PC-3 (cell line): ENCODE data around the gene PI4K2A. TPM values are rescaled to one million over a fixed set of nuclear protein-coding genes. Genes with fewer than 3 reads are reported as not detected.
A peak's percentile ranks its signal among the peaks of the same experiment; 100 is the strongest.

Experiments
- ATAC-seq: fragments of 200-7000 bp; cut with Tn5 transposase; 2 replicates; pipeline ENCODE4 v1.9.1; 2020; ENCODE audit warnings: mild to moderate bottlenecking, moderate library complexity
- BruUV-seq: library from RNA; stranded (reverse); fragments of 400-500 nt; replicated peaks from 2 replicates; lab custom pipeline; 2021; lab: Mats Ljungman, UMichigan
- CTCF ChIA-PET: fragments of 300-600 bp; sonication (Branson Sonifier 250); formaldehyde crosslinking; loops from one replicate; lab custom pipeline; 2022; ENCODE audit warnings: antibody characterized with exemption; lab: Charles Lee
- POLR2A ChIA-PET: fragments of 300-600 bp; sonication (Branson Sonifier 250); formaldehyde crosslinking; loops from one replicate; lab custom pipeline; 2022; ENCODE audit warnings: antibody characterized with exemption; ENCODE audit not compliant: unreplicated experiment; lab: Charles Lee
- DNase-seq: peaks from one replicate; pipeline ENCODE4 v3.0.0-alpha.2; 2015
- H2AFZ ChIP-seq: fragments of 300-600 bp; sonication (generic); 2 replicates; pipeline ENCODE4 v1.6.0; 2016; ENCODE audit warnings: antibody characterized with exemption, low read length
- H3F3A ChIP-seq: fragments of 300-600 bp; sonication (generic); one replicate; pipeline ENCODE4 v1.6.0; 2017; ENCODE audit warnings: antibody characterized with exemption, low read length, control low read depth, mild to moderate bottlenecking; ENCODE audit not compliant: unreplicated experiment
- H3K27ac ChIP-seq: fragments of 300-600 bp; sonication (generic); 2 replicates; pipeline ENCODE4 v1.5.1; 2016; ENCODE audit warnings: mild to moderate bottlenecking, low read length
- H3K27me3 ChIP-seq: fragments of 300-600 bp; sonication (generic); 2 replicates; pipeline ENCODE4 v1.6.1; 2016; ENCODE audit warnings: low read length, mixed read lengths
- H3K36me3 ChIP-seq: fragments of 300-600 bp; sonication (generic); 2 replicates; pipeline ENCODE4 v1.6.1; 2016; ENCODE audit warnings: low read depth, mixed run types, low read length, mixed read lengths
- H3K4me1 ChIP-seq: fragments of 300-600 bp; sonication (generic); 2 replicates; pipeline ENCODE4 v1.5.1; 2016; ENCODE audit warnings: low read length; ENCODE audit not compliant: insufficient read depth
- H3K4me2 ChIP-seq: fragments of 300-600 bp; sonication (generic); 2 replicates; pipeline ENCODE4 v1.6.0; 2016; ENCODE audit warnings: low read length
- H3K4me3 ChIP-seq: fragments of 300-600 bp; sonication (generic); 2 replicates; pipeline ENCODE4 v1.5.1; 2016; ENCODE audit warnings: mild to moderate bottlenecking, low read length, mixed read lengths
- H3K79me2 ChIP-seq: fragments of 300-600 bp; sonication (generic); 2 replicates; pipeline ENCODE4 v1.6.1; 2017; ENCODE audit warnings: low read length, mixed read lengths
- H3K9ac ChIP-seq: fragments of 300-600 bp; sonication (generic); 2 replicates; pipeline ENCODE4 v1.6.0; 2016; ENCODE audit warnings: mild to moderate bottlenecking, low read length
- H3K9me2 ChIP-seq: fragments of 300-600 bp; sonication (generic); replicated peaks from 2 replicates; pipeline ENCODE4 v1.6.1; 2016; ENCODE audit warnings: mixed run types, low read length, mixed read lengths
- H3K9me3 ChIP-seq: fragments of 300-600 bp; sonication (generic); 2 replicates; pipeline ENCODE4 v1.6.1; 2016; ENCODE audit warnings: low read length, mixed read lengths
- H4K20me1 ChIP-seq: fragments of 300-600 bp; sonication (generic); 2 replicates; pipeline ENCODE4 v1.6.1; 2016; ENCODE audit warnings: low read length, mixed read lengths
- CTCF ChIP-seq: fragments of 300-600 bp; sonication (generic); conservative IDR thresholded peaks from 2 replicates; pipeline ENCODE4 v1.5.1; 2017; ENCODE audit warnings: antibody characterized with exemption, low read depth, mild to moderate bottlenecking, low read length
- EZH2 ChIP-seq: fragments of 300-600 bp; sonication (generic); IDR thresholded peaks from one replicate; pipeline ENCODE4 v1.6.1; 2017; ENCODE audit warnings: antibody characterized with exemption, mild to moderate bottlenecking, low read length; ENCODE audit not compliant: unreplicated experiment
- EZH2phosphoT487 ChIP-seq: fragments of 300-600 bp; sonication (generic); IDR thresholded peaks from 2 replicates; pipeline ENCODE4 v1.6.1; 2018; ENCODE audit warnings: mild to moderate bottlenecking, antibody characterized with exemption, low read length, borderline replicate concordance
- intact Hi-C: fragments of 100-400 bp; cut with micrococcal nuclease; formaldehyde crosslinking; loops from 2 replicates; pipeline ENCODE4 v1.9.0; 2023
- total RNA-seq: library from RNA; depleted of rRNA; stranded (reverse); fragments of >200 nt; gene quantifications from 2 replicates; pipeline ENCODE4 v1.2.3, GENCODE V29; 2014

Gene PI4K2A
- total RNA-seq, 1 experiment from 2014 or later, result 19.4 TPM

- no peak overlapping the region for H3K4me3 ChIP-seq
- POLR2A ChIA-PET, result no interaction called here
- CTCF ChIA-PET, result no interaction called here
Measured at GRCh38 chr10:97667463-97667862, 27.0 kb downstream of the PI4K2A start.

GRCh38 chr10:97669571-97669970, 29.1 kb downstream of the PI4K2A start:
- TF ChIP-seq CTCF (no peak), EZH2 (no peak), EZH2phosphoT487 (no peak)
- no peaks in the 10 kb centered on the region for H3F3A ChIP-seq
- ATAC-seq (no peak), DNase-seq (no peak)
- H3K27me3 ChIP-seq, result no peaks in the 10 kb centered on the region
- no TSS peak for BruUV-seq
- no peaks in the 10 kb centered on the region for H4K20me1 ChIP-seq
- ChIA-PET CTCF (no interaction called here), POLR2A (no interaction called here)
- no peak overlapping the region for H3K9ac ChIP-seq
- H3K4me1 ChIP-seq, result peaks cover 6% of the 10 kb centered on the region; the same call in 1 of the 2 replicates
- no peak overlapping the region for H2AFZ ChIP-seq
- no peaks in the 10 kb centered on the region for H3K9me2 ChIP-seq
- H3K36me3 ChIP-seq, result peaks cover 7% of the 10 kb centered on the region; the same call in 1 of the 2 replicates
- intact Hi-C loops, result no loop called here
- no peaks in the 10 kb centered on the region for H3K9me3 ChIP-seq
- H3K4me2 ChIP-seq, result no peak overlapping the region
- H3K79me2 ChIP-seq, result no peaks in the 10 kb centered on the region
- H3K4me3 ChIP-seq, result no peak overlapping the region
- no peak overlapping the region for H3K27ac ChIP-seq

More at GRCh38 chr10:97667463-97667862, 27.0 kb downstream of the PI4K2A start:
- Histone ChIP-seq H2AFZ (no peak overlapping the region), H3K4me2 (no peak overlapping the region), H3K9ac (no peak overlapping the region), H3K36me3 (peaks cover 9% of the 10 kb centered on the region; the same call in 1 of the 2 replicates), H3F3A (no peaks in the 10 kb centered on the region), H3K9me3 (no peaks in the 10 kb centered on the region), H4K20me1 (no peaks in the 10 kb centered on the region), H3K27me3 (no peaks in the 10 kb centered on the region), H3K79me2 (no peaks in the 10 kb centered on the region), H3K9me2 (no peaks in the 10 kb centered on the region), H3K4me1 (no peaks in the 10 kb centered on the region), H3K27ac (no peak overlapping the region)
- intact Hi-C loops, result no loop called here
- DNase-seq (no peak), ATAC-seq (no peak)
- BruUV-seq, result no TSS peak
- no peak for TF ChIP-seq CTCF

GRCh38 chr10:97673736-97674525, 33.5 kb downstream of the PI4K2A start:
- Histone ChIP-seq H3K79me2 (no peaks in the 10 kb centered on the region), H3K9me3 (no peaks in the 10 kb centered on the region), H3K9me2 (no peaks in the 10 kb centered on the region), H3K27me3 (no peaks in the 10 kb centered on the region), H3F3A (no peaks in the 10 kb centered on the region), H3K4me1 (peaks cover 6% of the 10 kb centered on the region; the same call in 1 of the 2 replicates), H4K20me1 (no peaks in the 10 kb centered on the region), H3K9ac (no peak overlapping the region), H3K27ac (no peak overlapping the region), H3K36me3 (peaks cover 13% of the 10 kb centered on the region), H3K4me3 (no peak overlapping the region), H2AFZ (no peak overlapping the region), H3K4me2 (no peak overlapping the region)
- BruUV-seq, result no TSS peak
- CTCF ChIA-PET, result no interaction called here
- no peak for TF ChIP-seq EZH2phosphoT487
- TF ChIP-seq EZH2, result no peak
- TF ChIP-seq CTCF, result no peak
- intact Hi-C loops, result no loop called here
- ATAC-seq, result peak; percentile 72
- POLR2A ChIA-PET, result no interaction called here
- peak; percentile 59 for DNase-seq
